Anterior cingulate cortex (tissue), 58 donors: Measurements from ENCODE around the gene HDAC4.
A peak's percentile ranks its signal among the peaks of the same experiment; 100 is the strongest.

Experiments
- DNase-seq, 58 donors: peaks; one replicate each; lab custom pipeline; 2025; lab: John Stamatoyannopoulos, UW

Gene HDAC4

DNA sequence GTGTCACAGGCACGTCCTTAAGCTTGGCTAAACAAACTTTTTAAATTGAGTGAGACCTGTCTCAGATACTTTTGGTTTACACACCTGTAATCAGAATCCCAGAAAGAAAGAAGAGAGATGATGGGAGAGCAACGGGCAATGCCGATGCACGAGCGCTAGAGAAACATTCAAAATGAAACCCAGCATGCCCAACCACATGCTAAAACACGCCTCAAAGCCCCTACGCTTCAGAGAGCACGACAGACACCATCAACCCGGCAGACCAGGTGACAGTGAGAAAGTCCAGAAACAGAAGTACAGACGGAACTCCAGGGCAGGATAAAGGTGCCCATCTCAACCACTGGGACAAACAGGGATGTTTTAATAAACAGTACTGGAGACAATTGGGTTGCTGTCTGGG, 85.5 kb downstream of the HDAC4 start:
- DNase-seq: no peak

GRCh38 chr2:239313776-239314175, 87.0 kb downstream of the HDAC4 start:
- DNase-seq: no peak

GRCh38 chr2:239312741-239313667, 87.8 kb downstream of the HDAC4 start:
- DNase-seq: no peak

DNA sequence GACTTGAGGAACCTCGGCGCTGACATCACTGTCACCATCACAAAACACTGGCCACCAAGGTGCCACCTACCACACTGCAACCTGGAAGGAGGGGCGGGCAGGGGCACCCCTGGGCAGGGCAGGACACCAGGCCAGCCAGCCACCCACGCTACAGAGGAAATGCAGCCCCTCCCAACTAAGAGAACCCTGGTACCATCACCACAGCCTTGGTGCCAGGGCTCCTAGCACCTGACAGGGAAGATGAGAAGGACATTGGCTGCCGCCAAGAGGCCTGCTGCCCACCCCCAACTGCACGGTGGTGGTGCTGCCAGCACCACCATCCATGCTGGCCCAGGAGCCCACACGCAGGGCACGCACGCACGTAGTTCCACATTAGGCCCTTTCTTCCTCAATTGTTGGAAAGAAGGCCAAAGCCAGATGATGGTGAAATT, 88.7 kb downstream of the HDAC4 start:
- DNase-seq: no peak

- DNase-seq: peak in 15 of 58 donors; percentile 31 to 78 (median 69)
Observed at GRCh38 chr2:239311132-239312040, 89.4 kb downstream of the HDAC4 start.

- DNase-seq: peak in 8 of 58 donors; percentile 30 to 75 (median 61)
Observed at GRCh38 chr2:239310401-239311061, 90.3 kb downstream of the HDAC4 start.

DNA sequence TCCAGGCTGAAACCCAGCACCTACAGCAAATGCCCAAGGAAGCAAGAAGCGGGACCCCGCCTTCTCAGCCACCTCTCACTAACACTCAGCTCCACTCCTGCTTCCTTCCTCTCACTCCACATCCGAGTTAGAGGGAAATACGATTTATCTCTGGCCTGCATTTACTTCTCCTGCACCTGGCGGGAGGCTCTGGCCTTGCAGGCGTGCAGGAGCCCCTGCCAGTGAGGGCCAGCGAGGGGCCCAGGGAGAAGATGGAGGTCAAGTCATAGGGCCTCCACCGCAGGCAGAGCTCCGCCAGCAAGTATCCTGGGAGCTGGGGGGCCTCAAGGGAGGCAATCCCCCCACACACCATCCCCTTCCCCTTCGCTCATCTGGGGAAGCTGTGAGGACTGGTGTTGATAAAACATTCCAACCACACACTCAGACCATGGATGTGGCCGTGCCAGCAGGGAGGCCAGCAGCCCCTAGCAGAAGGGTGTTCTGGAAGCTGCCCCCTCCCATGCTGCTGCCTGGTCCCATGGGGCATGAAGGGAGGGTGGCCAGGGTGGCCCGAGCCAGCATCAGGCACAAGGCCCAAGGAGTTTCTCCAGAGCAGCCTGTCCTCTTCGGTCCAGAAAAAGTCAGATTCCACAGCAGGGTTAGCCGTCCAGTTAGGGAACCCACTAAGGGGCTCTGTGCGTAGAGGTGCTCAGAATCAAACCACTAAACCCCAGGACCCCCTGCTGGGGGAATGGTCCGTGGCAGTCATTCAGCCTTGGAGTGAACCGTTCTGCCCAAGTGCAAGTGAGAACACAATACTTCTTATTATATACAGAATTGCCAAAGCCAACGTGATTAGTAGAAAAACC, 91.2 kb downstream of the HDAC4 start:
- DNase-seq: no peak

GRCh38 chr2:239308661-239309397, 92.0 kb downstream of the HDAC4 start:
- peak in 1 of 58 donors; percentile 35 for DNase-seq

DNA sequence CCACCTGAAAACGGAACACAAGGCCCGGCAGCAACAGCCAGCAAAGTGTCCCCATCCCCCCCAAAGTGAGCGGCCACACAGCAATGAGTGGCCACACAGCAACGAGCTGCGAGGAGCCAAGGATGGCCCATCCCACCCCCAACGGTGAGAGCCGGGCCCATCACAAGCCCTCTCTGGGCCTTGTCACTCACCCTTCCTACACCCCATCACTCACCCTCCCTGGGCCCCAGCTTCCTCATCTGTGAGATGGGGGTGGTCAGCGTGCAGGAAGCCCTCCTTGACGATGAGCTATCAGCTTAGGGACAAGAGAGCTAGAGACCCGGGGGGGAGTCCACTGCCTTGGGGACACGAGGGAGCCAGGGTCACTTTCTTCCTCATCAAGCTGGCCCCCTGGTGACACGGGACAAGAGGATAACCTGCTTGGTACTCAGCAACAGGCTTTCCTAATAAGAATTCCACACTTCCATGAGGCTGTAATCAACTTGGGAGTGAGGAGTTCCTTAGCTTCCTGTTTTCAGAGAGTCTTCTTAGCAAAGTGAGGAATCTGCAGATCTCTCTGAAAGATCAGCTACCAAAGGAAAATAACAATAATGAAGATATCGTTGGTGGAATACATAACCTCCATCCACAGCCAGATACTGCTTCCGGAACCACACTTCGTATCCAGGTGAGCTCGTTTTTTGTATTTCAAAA, 92.8 kb downstream of the HDAC4 start:
- no peak for DNase-seq

DNA sequence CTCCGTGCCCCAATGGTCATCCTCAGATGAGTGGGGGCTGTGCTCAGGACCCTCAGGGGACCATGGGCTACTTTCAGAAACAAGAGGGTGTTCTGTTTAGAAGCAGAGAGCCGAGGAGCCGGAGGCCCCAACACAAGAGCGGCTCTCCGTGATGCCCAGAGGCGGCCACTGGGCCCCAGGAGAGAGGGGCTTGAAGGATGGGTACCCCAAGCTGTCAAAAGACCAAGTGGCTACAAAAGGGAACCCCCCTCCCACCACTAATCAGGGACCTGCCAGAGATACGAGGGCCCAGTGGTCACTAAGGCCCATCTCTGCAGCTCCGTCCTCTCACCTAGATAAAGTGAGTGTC, 93.6 kb downstream of the HDAC4 start:
- no peak for DNase-seq

DNA sequence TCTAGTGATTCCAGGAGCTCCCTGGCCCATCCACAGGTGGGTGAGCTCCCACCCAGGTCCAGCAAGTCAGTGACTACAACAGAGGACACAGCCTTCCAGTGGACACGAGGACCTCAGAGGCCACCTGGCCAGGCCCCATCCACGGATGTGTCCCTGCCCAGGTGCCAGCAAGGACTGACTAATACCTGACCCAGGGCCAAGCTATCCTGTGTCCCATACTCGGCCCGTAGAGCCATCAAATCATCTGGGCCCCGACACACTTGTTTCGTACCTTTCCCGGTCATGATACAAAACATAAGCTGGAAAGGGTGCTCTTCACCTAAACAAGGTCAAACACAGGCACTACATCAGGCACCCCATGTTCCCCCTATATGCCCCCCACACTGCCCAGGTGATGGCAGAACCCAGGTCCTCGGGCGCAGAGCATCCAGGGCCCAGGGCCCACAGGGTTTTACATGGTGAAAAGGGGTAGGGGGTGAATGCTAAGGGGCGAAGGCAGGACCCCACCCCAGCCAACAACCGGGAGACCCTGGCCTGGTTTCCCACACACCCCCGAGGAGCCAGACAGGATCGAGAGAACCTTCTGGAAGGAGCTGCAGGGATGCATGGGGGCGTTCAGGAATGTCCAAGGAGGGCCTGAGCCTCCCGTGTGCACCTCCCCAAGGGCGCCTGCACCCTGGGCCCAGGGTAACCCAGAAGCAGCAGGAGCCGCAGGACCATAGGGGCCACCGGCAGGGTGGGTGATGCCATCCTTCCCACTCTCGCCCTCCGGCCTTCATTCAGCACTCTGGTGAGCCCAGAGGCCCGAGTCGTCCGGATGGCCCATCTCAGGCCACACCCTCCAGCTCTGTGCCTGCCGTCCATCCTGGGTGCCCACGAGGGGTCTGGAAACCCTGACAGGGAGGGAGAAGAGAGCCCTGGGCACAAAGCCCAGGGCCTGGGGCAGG, 94.3 kb downstream of the HDAC4 start:
- no peak for DNase-seq

DNA sequence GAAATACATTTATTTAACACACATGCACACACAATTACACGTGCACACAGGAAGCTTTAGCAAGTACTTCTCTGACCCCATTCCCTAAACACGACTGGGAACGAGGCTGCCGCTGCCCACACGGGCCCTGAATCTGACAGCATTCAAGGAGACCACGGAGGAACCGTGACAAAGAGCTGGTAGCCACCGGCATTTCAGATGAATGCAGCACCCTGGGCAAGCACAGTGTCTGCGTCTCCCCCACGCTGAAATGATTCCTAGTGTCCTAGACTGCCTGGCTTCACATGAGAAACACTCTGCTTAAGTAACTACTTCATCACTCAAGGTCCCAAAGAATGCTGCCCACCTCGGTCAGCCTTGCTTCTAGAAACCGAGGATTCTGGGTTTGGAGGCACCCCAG, 95.0 kb downstream of the HDAC4 start:
- DNase-seq: no peak

- no peak for DNase-seq
Observed at GRCh38 chr2:239305222-239305575, 95.6 kb downstream of the HDAC4 start.

GRCh38 chr2:239304533-239305221, 96.1 kb downstream of the HDAC4 start:
- no peak for DNase-seq

DNA sequence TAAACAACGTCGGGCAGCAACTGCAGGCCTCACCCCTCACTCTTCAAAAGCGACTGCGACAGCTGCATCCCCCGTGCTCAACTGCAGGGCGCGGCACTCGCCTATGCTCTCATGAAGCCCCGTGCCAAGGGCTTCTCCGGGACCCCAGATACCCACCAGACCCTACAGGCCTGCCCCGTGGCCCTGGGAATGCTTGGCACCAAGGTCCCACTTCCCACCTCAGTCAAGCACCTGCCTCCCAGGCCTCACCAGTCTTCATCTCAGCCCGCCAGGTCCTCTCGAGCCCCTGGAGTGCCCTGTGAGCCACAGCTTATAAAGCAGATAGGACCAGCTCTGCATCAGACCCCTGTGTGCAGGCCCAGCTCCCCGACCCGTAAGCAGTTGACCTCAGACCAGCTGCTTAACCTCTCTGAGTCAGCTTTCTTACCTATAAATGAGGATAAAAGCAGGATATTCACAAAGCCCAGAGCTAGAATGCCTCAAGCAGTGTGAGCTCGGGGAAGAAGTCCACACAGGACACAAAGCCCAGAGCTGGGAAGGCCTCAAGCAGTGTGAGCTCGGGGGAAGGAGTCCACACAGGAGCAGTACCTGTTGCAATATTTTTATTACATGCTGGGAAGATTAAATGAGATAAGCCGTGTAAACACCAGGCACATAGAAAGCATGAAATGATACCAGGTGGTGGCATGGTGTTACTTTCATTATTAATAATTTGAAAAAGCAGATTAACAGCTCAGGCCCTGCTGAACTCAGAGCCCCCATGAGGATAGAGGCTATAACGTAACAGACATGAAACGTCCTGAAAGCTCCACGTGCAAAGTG, 96.9 kb downstream of the HDAC4 start:
- no peak for DNase-seq
